ENCODE results near the gene ATF6.
A peak's percentile ranks its signal among the peaks of the same experiment; 100 is the strongest.

ATF6 gene

GRCh38 chr1:161902182-161902581 lies 136.1 kb downstream of the ATF6 start:
- no peak for DNase-seq

DNA sequence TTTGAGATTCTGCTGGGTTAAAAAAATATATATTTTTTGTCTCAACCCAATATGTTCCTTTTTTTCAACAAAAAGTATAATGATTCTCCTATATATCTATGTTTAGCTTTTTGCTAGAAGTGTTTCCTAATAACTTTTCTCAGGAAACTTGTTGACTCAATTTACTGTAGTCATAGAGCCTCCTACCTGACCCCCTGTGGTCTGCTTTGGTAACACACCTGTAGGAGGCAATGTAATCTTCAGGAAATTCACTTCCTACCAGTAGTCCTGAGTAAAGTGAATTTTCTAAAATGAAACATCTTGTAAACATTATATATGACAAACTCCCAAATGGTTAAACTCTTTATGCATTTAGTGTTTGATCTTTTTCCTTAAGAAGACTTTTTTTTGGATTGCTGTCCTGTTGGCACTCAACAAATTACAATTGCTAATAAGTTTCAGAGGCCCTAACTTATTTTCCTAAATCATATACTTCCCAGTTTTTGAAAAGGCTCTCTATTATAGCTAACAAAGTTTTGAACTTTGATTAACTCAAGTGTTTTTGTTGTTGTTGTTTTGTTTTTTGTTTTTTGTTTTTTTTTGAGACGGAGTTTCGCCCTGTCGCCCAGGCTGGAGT lies 139.3 kb downstream of the ATF6 start:
- no peak for DNase-seq

- DNase-seq, result no peak
These were observed 141.1 kb downstream of the ATF6 start for GRCh38 chr1:161907265-161907664.

GRCh38 chr1:161908264-161908663 lies 142.1 kb downstream of the ATF6 start:
- no peak for DNase-seq

DNA sequence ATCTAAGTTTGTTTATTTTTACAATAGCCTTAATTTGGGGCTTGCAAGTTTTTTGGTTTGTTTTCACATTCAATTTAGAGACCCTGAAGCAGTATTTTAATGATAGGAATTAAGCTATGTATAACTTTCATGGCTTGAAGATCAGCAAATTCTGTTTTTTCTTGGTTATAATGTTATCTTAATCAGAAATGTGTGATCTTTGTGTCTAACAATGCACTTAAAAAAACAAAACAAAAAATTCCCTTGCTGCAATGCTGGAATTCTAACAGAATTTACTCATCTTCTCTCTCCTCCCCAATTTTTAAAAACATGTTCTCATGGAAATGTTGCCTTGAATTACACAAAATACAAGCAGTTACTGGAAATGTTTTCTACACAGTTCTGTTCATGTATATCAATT lies 144.5 kb downstream of the ATF6 start:
- DNase-seq, result peak; percentile 28

DNA sequence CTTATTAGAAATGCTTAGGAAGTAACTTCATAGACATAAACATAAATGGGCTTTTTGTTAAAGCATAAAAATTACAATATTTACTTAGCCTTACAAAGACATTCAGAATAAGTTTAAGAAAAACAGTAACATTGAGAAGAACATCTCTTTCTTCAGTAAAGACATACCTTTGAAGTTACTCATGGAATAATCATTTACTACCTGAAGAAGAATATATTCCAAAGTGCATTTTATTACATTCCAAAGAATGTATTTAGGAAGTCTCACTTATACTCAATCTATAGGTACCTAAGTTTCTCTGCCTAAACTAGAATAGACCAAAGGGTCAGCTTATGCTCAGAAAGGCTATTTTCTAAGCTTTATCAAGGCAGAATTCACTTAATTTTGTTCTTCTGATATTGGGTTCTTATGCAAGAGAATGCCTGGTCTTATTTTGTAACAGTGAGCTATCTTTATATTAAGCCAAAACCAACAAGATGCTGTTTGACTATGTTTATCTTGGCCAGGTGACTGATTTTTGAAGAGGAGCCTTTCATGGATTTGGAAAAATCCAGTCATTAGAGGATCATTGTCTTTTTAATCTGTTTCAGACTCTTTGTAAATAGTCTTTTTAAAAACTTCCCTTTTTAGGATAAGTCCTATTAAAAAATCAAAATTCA lies 147.5 kb downstream of the ATF6 start:
- DNase-seq, result peak; percentile 19

- DNase-seq, result no peak
These were observed 148.5 kb downstream of the ATF6 start for GRCh38 chr1:161914595-161914994.

DNA sequence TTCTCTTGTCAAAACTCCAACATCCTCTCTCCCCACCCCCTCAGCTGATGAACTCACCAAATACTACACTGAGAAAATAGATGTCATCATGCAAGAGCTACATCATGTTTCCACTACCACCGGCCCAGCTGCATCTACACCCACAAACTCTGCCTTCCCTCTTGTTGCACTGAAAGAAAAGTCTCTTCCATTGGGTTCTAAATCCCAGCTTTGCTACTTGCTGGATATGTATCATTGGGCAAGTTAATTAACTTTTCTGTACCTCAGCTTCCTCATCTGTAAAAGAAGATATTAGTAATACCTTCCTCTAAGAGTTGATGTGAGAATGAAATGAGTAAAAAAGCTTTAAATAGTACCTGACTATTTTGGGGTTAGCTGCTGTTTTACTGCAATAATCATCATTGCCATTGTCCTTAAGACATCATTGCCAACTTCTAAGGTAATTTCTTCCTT lies 149.0 kb downstream of the ATF6 start:
- DNase-seq, result no peak

- DNase-seq, result no peak
These were observed 149.9 kb downstream of the ATF6 start for GRCh38 chr1:161915978-161916377.

GRCh38 chr1:161919229-161919628 lies 153.1 kb downstream of the ATF6 start:
- DNase-seq, result no peak

GRCh38 chr1:161921491-161921890 lies 155.4 kb downstream of the ATF6 start:
- no peak for DNase-seq

GRCh38 chr1:161921990-161922389 lies 155.9 kb downstream of the ATF6 start:
- peak; percentile 69 for DNase-seq

GRCh38 chr1:161928056-161928455 lies 161.9 kb downstream of the ATF6 start:
- DNase-seq, result no peak

- DNase-seq, result no peak
These were observed 163.0 kb downstream of the ATF6 start for GRCh38 chr1:161929137-161929536.

GRCh38 chr1:161930064-161930463 lies 163.9 kb downstream of the ATF6 start:
- DNase-seq, result peak; percentile 68

GRCh38 chr1:161932668-161933067 lies 166.5 kb downstream of the ATF6 start:
- no peak for DNase-seq

GRCh38 chr1:161933592-161934588 lies 167.8 kb downstream of the ATF6 start:
- DNase-seq, result no peak

- no peak for DNase-seq
These were observed 169.1 kb downstream of the ATF6 start for GRCh38 chr1:161935264-161935663.

DNA sequence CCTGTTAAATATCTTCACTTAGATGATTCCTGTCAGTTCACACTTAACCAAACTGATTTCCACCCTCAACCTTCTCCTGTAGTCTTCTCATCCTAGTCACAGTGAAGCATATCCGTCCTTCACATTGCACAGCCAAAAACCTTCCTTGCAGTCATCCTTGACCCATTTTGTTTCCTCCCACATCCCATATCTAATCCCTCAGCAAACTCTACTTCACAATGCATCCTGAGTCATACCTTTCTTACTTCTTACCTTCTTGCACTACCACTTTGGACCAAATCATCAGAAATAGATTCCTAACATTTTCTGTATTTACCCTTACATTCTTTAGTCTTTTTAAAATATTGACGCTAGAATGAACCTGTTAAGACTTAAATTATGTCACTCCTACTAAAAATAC lies 170.7 kb downstream of the ATF6 start:
- DNase-seq, result no peak

GRCh38 chr1:161940866-161941591 lies 174.9 kb downstream of the ATF6 start:
- no peak for DNase-seq

DNA sequence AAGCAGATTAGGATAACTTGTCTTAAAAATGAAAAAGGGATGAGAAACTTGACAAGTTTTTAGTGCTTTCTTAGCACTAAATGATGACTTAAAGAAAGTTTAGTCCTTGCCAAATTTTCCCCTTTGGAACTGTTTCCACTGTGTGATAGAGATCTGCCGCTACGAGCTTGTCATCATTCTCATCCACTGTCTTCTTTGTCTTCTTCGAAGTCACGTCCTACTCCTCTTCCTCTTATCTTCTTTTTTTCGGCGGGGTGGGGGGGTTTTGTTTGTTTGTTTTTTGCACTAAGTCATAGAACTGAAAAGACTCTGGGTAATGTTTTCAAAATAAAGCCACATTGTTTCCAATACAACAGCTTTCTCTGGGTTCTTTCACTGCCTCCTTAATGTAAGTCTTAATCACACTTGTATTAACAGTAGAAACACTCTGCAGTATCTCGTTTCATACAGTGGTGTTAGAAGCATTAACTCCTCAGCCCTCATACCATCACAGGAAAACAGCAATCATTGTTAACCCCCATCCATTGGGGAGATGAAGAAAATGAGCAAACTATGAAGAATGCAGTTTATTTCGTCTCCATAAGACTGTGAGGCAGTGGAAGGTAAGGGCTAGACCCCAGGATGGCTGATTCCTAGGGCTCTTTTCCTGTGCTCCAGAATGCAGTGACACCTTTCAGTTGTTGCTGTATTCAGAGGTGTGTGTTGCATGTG lies 175.8 kb downstream of the ATF6 start:
- peak; percentile 52 for DNase-seq

- DNase-seq, result no peak
These were observed 177.6 kb downstream of the ATF6 start for GRCh38 chr1:161943737-161944136.
